Stimulated activated naive CD4-positive, alpha-beta T cell (primary cell): ENCODE results near the gene FRY.

Experiments
- DNase-seq, 6 experiments: peaks; one replicate each; lab custom pipeline; 2025; lab: John Stamatoyannopoulos, UW

Gene FRY

GRCh38 chr13:32134241-32135055, 102.9 kb downstream of the FRY start:
- no peak for DNase-seq

GRCh38 chr13:32135056-32135390, 103.4 kb downstream of the FRY start:
- DNase-seq, result no peak

GRCh38 chr13:32135655-32136054, 104.1 kb downstream of the FRY start:
- DNase-seq, result no peak

GRCh38 chr13:32136061-32136460, 104.5 kb downstream of the FRY start:
- no peak for DNase-seq

GRCh38 chr13:32136716-32137115, 105.1 kb downstream of the FRY start:
- no peak for DNase-seq

GRCh38 chr13:32139251-32139650, 107.7 kb downstream of the FRY start:
- no peak for DNase-seq

- no peak for DNase-seq
These were observed 108.5 kb downstream of the FRY start for GRCh38 chr13:32140109-32140508.

- no peak for DNase-seq
These were observed 109.9 kb downstream of the FRY start for GRCh38 chr13:32141462-32141861.

- DNase-seq, result no peak
These were observed 110.5 kb downstream of the FRY start for GRCh38 chr13:32142115-32142514.

- DNase-seq, result no peak
These were observed 111.4 kb downstream of the FRY start for GRCh38 chr13:32142956-32143375.

- no peak for DNase-seq
These were observed 115.6 kb downstream of the FRY start for GRCh38 chr13:32147193-32147592.

- no peak for DNase-seq
These were observed 116.4 kb downstream of the FRY start for GRCh38 chr13:32147976-32148375.

- no peak for DNase-seq
These were observed 118.7 kb downstream of the FRY start for GRCh38 chr13:32150239-32150638.

GRCh38 chr13:32150794-32151193, 119.2 kb downstream of the FRY start:
- no peak for DNase-seq

GRCh38 chr13:32151240-32151639, 119.7 kb downstream of the FRY start:
- DNase-seq, result no peak

- no peak for DNase-seq
These were observed 121.5 kb downstream of the FRY start for GRCh38 chr13:32153056-32153455.

GRCh38 chr13:32159137-32159869, 127.7 kb downstream of the FRY start:
- no peak for DNase-seq

GRCh38 chr13:32162395-32163005, 130.9 kb downstream of the FRY start:
- DNase-seq, result no peak

GRCh38 chr13:32164622-32165268, 133.2 kb downstream of the FRY start:
- peak in 3 of 6 experiments; percentile 3 to 24 (median 23) for DNase-seq

GRCh38 chr13:32165796-32166195, 134.2 kb downstream of the FRY start:
- no peak for DNase-seq

GRCh38 chr13:32168131-32168530, 136.6 kb downstream of the FRY start:
- no peak for DNase-seq

- no peak for DNase-seq
These were observed 139.3 kb downstream of the FRY start for GRCh38 chr13:32170841-32171240.

GRCh38 chr13:32173881-32174280, 142.3 kb downstream of the FRY start:
- no peak for DNase-seq
